Measurements from ENCODE around the gene KIF6.

KIF6 gene

GRCh38 chr6:39330476-39330875, 394.7 kb downstream of the KIF6 start:
- H3K4me3 ChIP-seq (ENCODE audit: low read depth, low read length), result no peak overlapping the region
- TF ChIP-seq CTCF (IDR thresholded peaks at IDR 0.05; ENCODE audit: low read depth, low read length), result no peak
- DNase-seq (ENCODE audit: low read depth, low spot score), result no peak
- in situ Hi-C loops (cut with HindIII; ENCODE audit: low sequenced_read_pairs), result no loop called here

GRCh38 chr6:39330057-39330456, 395.2 kb downstream of the KIF6 start:
- TF ChIP-seq CTCF (IDR thresholded peaks at IDR 0.05; ENCODE audit: low read depth, low read length), result no peak
- DNase-seq (ENCODE audit: low read depth, low spot score), result no peak
- in situ Hi-C loops (cut with HindIII; ENCODE audit: low sequenced_read_pairs), result no loop called here
- no peak overlapping the region for H3K4me3 ChIP-seq (ENCODE audit: low read depth, low read length)

GRCh38 chr6:39328066-39328465, 397.1 kb downstream of the KIF6 start:
- no peak for TF ChIP-seq CTCF (IDR thresholded peaks at IDR 0.05; ENCODE audit: low read depth, low read length)
- no peak for DNase-seq (ENCODE audit: low read depth, low spot score)
- no peak overlapping the region for H3K4me3 ChIP-seq (ENCODE audit: low read depth, low read length)
- in situ Hi-C loops (cut with HindIII; ENCODE audit: low sequenced_read_pairs), result no loop called here

- in situ Hi-C loops (cut with HindIII; ENCODE audit: low sequenced_read_pairs), result no loop called here
- no peak for DNase-seq (ENCODE audit: low read depth, low spot score)
- no peak for TF ChIP-seq CTCF (IDR thresholded peaks at IDR 0.05; ENCODE audit: low read depth, low read length)
- H3K4me3 ChIP-seq (ENCODE audit: low read depth, low read length), result no peak overlapping the region
These were observed 397.7 kb downstream of the KIF6 start for GRCh38 chr6:39327507-39327906.

- DNase-seq (ENCODE audit: low read depth, low spot score), result no peak
- TF ChIP-seq CTCF (IDR thresholded peaks at IDR 0.05; ENCODE audit: low read depth, low read length), result no peak
- in situ Hi-C loops (cut with HindIII; ENCODE audit: low sequenced_read_pairs), result no loop called here
- H3K4me3 ChIP-seq (ENCODE audit: low read depth, low read length), result no peak within 1 kb of the TSS
These were observed 402.8 kb downstream of the KIF6 start, which contains the start of gene KCNK16 for GRCh38 chr6:39322306-39322850. Gene KCNK16, minus strand, starts transcription at chr6:39322702. Its CDS starts 162 bp downstream, at chr6:39322540.

- DNase-seq (ENCODE audit: low read depth, low spot score), result no peak
- no peak overlapping the region for H3K4me3 ChIP-seq (ENCODE audit: low read depth, low read length)
- no peak for TF ChIP-seq CTCF (IDR thresholded peaks at IDR 0.05; ENCODE audit: low read depth, low read length)
- in situ Hi-C loops (cut with HindIII; ENCODE audit: low sequenced_read_pairs), result no loop called here
These were observed 403.4 kb downstream of the KIF6 start for GRCh38 chr6:39321761-39322160.

All from astrocyte of the spinal cord (primary cell).